BLaER1 (cell line): ENCODE results near the gene HSD17B12.

Experiments
- H3K27ac ChIP-seq: shearing (Covaris generic); formaldehyde crosslinking; 2 replicates; pipeline ENCODE4 v1.8.1; 2022
- H3K27me3 ChIP-seq: shearing (Covaris generic); formaldehyde crosslinking; 2 replicates; pipeline ENCODE4 v1.8.1; 2022
- H3K36me3 ChIP-seq: shearing (Covaris generic); formaldehyde crosslinking; 2 replicates; pipeline ENCODE4 v1.8.1; 2022
- H3K4me1 ChIP-seq: shearing (Covaris generic); formaldehyde crosslinking; 2 replicates; pipeline ENCODE4 v1.8.1; 2022
- H3K4me2 ChIP-seq: shearing (Covaris generic); formaldehyde crosslinking; 2 replicates; pipeline ENCODE4 v1.8.1; 2022
- H3K4me3 ChIP-seq: shearing (Covaris generic); formaldehyde crosslinking; 2 replicates; pipeline ENCODE4 v1.8.1; 2022
- H3K9ac ChIP-seq: shearing (Covaris generic); formaldehyde crosslinking; 2 replicates; pipeline ENCODE4 v1.8.1; 2022
- H3K9me3 ChIP-seq: shearing (Covaris generic); formaldehyde crosslinking; 2 replicates; pipeline ENCODE4 v1.8.1; 2022
- H4K20me1 ChIP-seq: shearing (Covaris generic); formaldehyde crosslinking; 2 replicates; pipeline ENCODE4 v1.8.1; 2022
- Cebpa-rat ChIP-seq: shearing (Covaris generic); IDR thresholded peaks from 2 replicates; pipeline ENCODE4 v1.8.1; 2022

Gene HSD17B12

DNA sequence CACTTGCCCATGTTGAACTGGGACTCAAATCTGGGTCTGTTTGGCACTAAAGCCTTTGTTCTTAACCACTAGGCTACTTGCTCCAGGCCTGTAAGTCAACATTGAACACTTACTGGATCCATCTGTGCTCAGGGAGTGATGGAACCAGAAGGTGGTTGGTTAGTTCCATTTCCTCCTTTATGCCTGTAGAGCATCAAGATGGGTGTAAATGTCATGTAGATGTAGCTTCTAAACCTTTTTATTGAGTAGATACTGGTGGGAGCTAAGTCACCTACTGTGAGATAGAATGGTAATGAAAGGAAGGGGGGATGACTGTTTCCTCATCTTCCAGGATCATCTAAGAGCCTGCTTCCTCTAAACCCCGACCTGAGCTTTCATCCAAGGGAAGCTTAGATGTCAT lies 161.5 kb downstream of the HSD17B12 start:
- Histone ChIP-seq H3K27me3 (no peaks in the 10 kb centered on the region), H4K20me1 (0 out of 2 replicates have a peak, but pooled peaks cover 4% of the 10 kb centered on the region), H3K4me1 (no peaks in the 10 kb centered on the region; the same call in 1 of the 2 replicates), H3K9ac (no peak overlapping the region), H3K9me3 (peaks cover 7% of the 10 kb centered on the region; the same call in 1 of the 2 replicates), H3K4me3 (no peak overlapping the region), H3K27ac (no peak overlapping the region), H3K36me3 (peaks cover 82% of the 10 kb centered on the region), H3K4me2 (no peak overlapping the region)
- no peak for TF ChIP-seq Cebpa-rat

DNA sequence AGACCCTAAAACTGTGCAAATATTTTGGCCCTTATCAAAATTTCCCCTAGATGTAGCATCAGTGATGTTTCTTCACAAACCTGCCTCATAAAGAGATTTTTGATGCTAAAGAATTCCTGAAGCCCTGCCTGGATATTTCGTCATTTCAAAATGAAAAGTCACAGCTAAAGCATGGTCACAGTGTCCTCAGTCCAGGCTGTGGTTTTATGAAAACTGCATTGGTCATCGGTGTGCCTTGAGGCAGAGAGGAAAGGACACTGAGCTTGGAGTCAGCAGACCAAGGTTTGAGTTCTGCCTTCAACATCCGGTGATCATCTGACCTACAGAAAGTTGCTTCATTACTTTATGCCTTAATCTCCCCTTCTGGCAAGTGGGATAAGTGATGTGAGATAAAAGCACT lies 165.3 kb downstream of the HSD17B12 start:
- Histone ChIP-seq H3K36me3 (peaks cover 68% of the 10 kb centered on the region), H3K27me3 (no peaks in the 10 kb centered on the region), H3K4me1 (no peaks in the 10 kb centered on the region; the same call in 1 of the 2 replicates), H3K27ac (no peak overlapping the region), H3K9me3 (peaks cover under 1% of the 10 kb centered on the region; the same call in 1 of the 2 replicates), H3K9ac (no peak overlapping the region), H4K20me1 (0 out of 2 replicates have a peak, but pooled peaks cover 12% of the 10 kb centered on the region), H3K4me2 (no peak overlapping the region), H3K4me3 (no peak overlapping the region)
- TF ChIP-seq Cebpa-rat, result no peak

DNA sequence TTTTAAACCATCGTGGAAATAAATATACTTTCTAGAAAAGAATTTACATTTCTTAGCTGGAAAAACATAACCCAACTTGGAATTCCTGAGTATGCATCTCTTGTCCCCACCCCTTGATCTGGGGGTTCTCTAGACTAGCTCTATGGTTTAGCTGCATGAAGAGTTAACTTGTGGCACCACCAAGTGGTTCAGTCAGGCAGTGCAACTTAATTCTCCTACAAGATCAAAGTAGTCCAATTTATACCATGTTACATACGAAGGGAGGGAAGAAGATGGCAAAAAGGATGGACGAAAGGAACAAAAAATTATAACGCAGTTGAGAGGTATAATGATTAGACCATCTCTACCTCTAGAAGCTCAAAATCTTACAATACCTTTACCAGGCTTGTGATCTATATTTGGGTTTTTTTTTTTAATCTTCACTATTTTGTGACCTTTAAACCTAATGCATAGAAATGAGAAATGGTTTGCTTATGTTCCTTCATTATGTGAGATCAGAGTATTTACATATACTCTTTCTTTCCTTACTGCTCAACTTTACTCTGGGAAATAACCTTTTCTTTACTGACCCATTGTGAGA lies 171.6 kb downstream of the HSD17B12 start:
- no peak for TF ChIP-seq Cebpa-rat
- Histone ChIP-seq H4K20me1 (peaks cover 19% of the 10 kb centered on the region; the same call in 1 of the 2 replicates), H3K9ac (no peak overlapping the region), H3K4me2 (no peak overlapping the region), H3K27me3 (no peaks in the 10 kb centered on the region), H3K4me1 (no peaks in the 10 kb centered on the region; the same call in 1 of the 2 replicates), H3K9me3 (no peaks in the 10 kb centered on the region), H3K4me3 (no peak overlapping the region), H3K27ac (no peak overlapping the region), H3K36me3 (peaks cover 57% of the 10 kb centered on the region)

DNA sequence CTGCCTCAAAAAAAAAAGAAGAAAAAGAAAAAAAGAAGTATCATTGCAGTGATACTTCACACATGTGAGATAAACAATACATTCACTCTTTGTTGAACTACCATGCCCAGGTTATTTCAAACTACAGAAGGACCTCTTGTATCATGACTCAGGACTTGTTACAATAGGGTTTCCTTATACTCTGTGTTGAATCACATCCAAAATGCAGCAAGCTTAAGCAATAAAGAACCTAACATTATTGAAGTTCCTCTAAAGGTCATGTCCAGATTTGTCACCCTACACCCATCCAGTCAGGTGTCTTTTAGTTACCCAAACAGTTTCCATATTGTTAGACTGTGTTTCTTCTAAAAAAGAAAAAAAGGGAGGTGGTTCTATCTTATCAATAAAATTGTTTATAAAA lies 173.2 kb downstream of the HSD17B12 start:
- Histone ChIP-seq H3K9ac (no peak overlapping the region), H3K27ac (no peak overlapping the region), H3K36me3 (peaks cover 56% of the 10 kb centered on the region), H3K27me3 (no peaks in the 10 kb centered on the region), H4K20me1 (peaks cover 16% of the 10 kb centered on the region; the same call in 1 of the 2 replicates), H3K4me1 (no peaks in the 10 kb centered on the region), H3K4me3 (no peak overlapping the region), H3K4me2 (no peak overlapping the region), H3K9me3 (no peaks in the 10 kb centered on the region)
- no peak for TF ChIP-seq Cebpa-rat

DNA sequence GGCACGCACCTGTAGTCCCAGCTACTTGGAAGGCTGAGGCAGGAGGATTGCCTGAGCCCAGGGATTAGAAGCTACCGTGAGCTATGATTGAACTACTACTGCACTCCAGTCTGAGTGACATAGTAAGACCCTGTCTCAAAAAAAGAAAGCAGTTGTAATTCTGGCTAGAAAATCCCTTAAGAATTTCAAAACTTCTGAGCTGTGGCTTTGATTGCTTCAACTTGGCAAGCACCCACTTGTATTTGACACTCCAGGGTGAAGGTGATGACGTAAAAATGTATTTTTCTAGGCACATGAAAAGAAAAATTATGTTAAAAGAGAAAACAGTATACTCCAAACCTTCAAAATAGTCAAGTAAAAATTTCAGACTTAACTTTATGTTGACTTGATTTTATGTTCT lies 176.5 kb downstream of the HSD17B12 start:
- Histone ChIP-seq H3K9ac (no peak overlapping the region), H3K4me2 (no peak overlapping the region), H3K9me3 (peaks cover 15% of the 10 kb centered on the region), H3K4me3 (no peak overlapping the region), H4K20me1 (no peaks in the 10 kb centered on the region), H3K27me3 (no peaks in the 10 kb centered on the region), H3K27ac (no peak overlapping the region), H3K36me3 (peaks cover 51% of the 10 kb centered on the region), H3K4me1 (no peaks in the 10 kb centered on the region)
- no peak for TF ChIP-seq Cebpa-rat

DNA sequence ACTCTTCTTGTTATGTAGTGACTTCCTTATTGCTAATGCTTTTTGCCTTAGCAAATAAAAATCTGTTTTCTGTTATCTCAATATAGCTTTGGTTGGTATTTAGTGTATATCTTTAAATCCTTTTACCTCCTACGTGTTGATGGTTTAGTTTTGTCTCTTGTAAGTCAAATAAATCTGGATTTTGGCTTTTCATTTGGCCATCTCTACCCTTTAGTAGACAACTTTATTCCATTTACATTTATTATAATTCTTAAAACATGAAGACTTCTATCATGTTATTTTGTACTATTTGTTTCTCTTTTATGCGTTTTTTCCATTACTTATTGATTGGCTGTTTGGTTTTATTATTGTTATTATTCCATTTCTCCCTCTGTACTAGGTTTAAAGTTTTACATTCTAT lies 180.6 kb downstream of the HSD17B12 start:
- Histone ChIP-seq H3K9ac (no peak overlapping the region), H3K4me3 (no peak overlapping the region), H3K4me2 (no peak overlapping the region), H3K27me3 (no peaks in the 10 kb centered on the region), H3K27ac (no peak overlapping the region), H3K9me3 (peaks cover 15% of the 10 kb centered on the region), H4K20me1 (no peaks in the 10 kb centered on the region), H3K36me3 (peaks cover 17% of the 10 kb centered on the region), H3K4me1 (peaks cover 12% of the 10 kb centered on the region)
- no peak for TF ChIP-seq Cebpa-rat

DNA sequence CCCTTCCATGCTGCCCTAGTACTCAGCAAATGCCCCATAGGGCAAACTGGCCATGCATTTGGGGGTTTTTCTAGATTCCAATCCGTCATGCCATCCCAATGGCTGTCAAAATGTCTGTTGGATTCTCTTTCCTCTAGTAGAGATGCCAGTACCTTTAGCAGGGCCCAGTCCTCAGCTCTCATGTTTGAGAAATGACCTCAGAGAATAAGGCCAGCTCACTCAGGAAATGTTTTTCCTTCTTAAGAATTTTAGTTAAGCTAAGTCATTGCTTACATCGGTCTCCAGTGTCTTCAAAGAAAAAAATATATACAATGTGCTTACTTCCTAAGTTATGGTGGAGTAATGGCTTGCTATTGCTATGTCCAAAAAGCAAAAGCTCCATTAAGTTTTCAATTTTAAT lies 186.0 kb downstream of the HSD17B12 start:
- Histone ChIP-seq H3K27me3 (no peaks in the 10 kb centered on the region), H3K4me2 (no peak overlapping the region)

DNA sequence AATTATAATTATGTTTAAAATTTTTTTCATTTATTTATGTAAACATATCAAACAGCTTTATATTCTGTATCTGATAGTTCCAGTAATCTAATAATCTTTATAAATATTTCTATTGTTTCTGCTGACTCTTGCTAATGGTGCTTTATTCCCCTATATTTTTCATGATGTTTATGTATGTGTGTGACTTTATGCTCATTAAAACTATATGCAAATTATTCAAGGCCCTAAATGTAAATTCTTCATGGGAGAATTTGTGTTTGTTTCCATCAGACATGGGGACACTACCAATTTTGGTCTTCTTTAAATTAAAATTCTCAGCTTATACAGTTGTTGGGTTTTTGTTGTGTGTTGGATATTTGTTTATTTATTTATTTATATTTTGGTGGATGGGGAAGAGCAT lies 186.4 kb downstream of the HSD17B12 start:
- Histone ChIP-seq H3K27ac (no peak overlapping the region), H3K4me3 (no peak overlapping the region), H3K27me3 (no peaks in the 10 kb centered on the region), H3K9me3 (no peaks in the 10 kb centered on the region), H4K20me1 (no peaks in the 10 kb centered on the region), H3K4me2 (no peak overlapping the region), H3K9ac (no peak overlapping the region), H3K36me3 (no peaks in the 10 kb centered on the region), H3K4me1 (peaks cover 24% of the 10 kb centered on the region)
- no peak for TF ChIP-seq Cebpa-rat

More for the DNA sequence above, 186.0 kb downstream of the HSD17B12 start:
- Histone ChIP-seq H3K9ac (no peak overlapping the region), H3K4me3 (no peak overlapping the region), H3K36me3 (no peaks in the 10 kb centered on the region), H3K27ac (no peak overlapping the region), H4K20me1 (no peaks in the 10 kb centered on the region), H3K4me1 (peaks cover 24% of the 10 kb centered on the region), H3K9me3 (no peaks in the 10 kb centered on the region)
- no peak for TF ChIP-seq Cebpa-rat

DNA sequence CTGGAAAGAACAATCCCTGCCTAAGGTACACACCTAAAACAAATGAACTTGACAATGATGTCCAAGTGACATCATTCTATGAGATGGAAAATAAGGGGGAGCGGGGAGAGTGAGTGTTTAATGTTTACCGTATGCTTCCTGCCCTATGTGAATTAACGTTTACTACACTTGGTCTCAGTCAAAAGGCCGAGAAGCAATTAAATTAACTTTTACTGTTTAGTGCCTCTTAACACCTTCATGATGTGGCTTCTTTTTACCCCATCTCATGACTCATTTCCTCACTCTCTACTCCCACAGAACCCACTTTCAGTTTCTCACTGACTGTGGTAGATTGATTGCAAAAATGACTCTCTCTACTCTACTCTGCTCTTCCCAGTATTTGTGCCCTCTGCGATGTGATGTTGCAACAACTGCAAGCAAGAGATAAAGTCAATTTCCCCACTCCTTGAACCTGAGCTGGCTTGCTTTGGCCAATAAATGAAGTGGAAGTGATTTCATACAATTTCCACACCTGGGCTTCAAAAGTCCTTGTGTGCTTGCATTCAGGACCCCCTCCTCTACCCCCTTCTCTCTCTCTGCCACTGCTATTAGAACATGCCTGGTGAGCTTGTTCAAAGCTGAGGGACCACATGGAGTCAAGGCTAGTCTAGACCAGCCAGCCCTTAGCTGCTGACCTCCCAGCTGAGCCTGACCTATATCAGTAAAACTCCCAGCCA lies 188.5 kb downstream of the HSD17B12 start:
- no peaks in the 10 kb centered on the region for H3K36me3 ChIP-seq
- H3K27me3 ChIP-seq, result no peaks in the 10 kb centered on the region
- peak; percentile 73 for TF ChIP-seq Cebpa-rat
- peaks cover 15% of the 10 kb centered on the region for H3K4me1 ChIP-seq
- peak overlapping the region; percentile 32 for H3K4me2 ChIP-seq
- no peaks in the 10 kb centered on the region for H4K20me1 ChIP-seq
- no peak overlapping the region for H3K4me3 ChIP-seq
- no peak overlapping the region for H3K27ac ChIP-seq
- no peak overlapping the region for H3K9ac ChIP-seq
- H3K9me3 ChIP-seq, result no peaks in the 10 kb centered on the region

DNA sequence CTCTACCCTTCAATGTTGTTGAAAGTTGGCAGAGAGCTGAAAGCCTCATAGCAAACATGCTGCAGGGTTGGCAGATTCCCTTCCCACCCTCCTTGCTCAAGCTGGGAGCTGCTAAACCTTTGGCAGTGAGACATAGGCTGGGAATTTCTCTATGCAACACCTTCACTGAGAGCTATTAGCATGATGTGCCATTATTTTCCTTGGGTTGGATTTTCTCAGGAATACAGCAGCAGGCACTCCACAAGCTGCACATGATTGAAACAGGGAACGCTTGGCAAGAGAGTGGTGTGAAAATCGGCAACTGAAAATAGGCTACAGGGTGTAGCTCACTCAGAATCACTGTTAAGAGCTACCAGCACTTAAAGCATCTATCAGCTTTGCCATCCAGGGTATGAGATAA lies 190.5 kb downstream of the HSD17B12 start:
- H3K4me3 ChIP-seq, result no peak overlapping the region
- peaks cover 11% of the 10 kb centered on the region for H3K4me1 ChIP-seq
- no peak overlapping the region for H3K27ac ChIP-seq
- H4K20me1 ChIP-seq, result no peaks in the 10 kb centered on the region
- H3K36me3 ChIP-seq, result no peaks in the 10 kb centered on the region
- H3K4me2 ChIP-seq, result no peak overlapping the region
- no peak for TF ChIP-seq Cebpa-rat
- H3K27me3 ChIP-seq, result no peaks in the 10 kb centered on the region
- H3K9ac ChIP-seq, result no peak overlapping the region
- H3K9me3 ChIP-seq, result no peaks in the 10 kb centered on the region
